ENCODE data around the gene LIN28B.

Gene LIN28B

GRCh38 chr6:105015482-105015881 is 58.6 kb downstream of the LIN28B start:
- DNase-seq, result no peak

- no peak for DNase-seq
Measured at GRCh38 chr6:105019285-105019684, 62.4 kb downstream of the LIN28B start.

- no peak for DNase-seq
Measured at GRCh38 chr6:105021399-105021798, 64.5 kb downstream of the LIN28B start.

- no peak for DNase-seq
Measured at GRCh38 chr6:105022416-105022815, 65.5 kb downstream of the LIN28B start.

GRCh38 chr6:105024803-105025202 is 67.9 kb downstream of the LIN28B start:
- no peak for DNase-seq

GRCh38 chr6:105028898-105029297 is 72.0 kb downstream of the LIN28B start:
- DNase-seq, result no peak

- DNase-seq, result no peak
Measured at GRCh38 chr6:105029581-105029980, 72.7 kb downstream of the LIN28B start.

- no peak for DNase-seq
Measured at GRCh38 chr6:105034470-105034869, 77.6 kb downstream of the LIN28B start.

GRCh38 chr6:105035299-105035698 is 78.4 kb downstream of the LIN28B start:
- DNase-seq, result no peak

GRCh38 chr6:105036351-105036750 is 79.4 kb downstream of the LIN28B start:
- DNase-seq, result no peak

- no peak for DNase-seq
Measured at GRCh38 chr6:105038259-105038658, 81.4 kb downstream of the LIN28B start.

- no peak for DNase-seq
Measured at GRCh38 chr6:105041880-105042279, 85.0 kb downstream of the LIN28B start.

GRCh38 chr6:105042648-105043047 is 85.7 kb downstream of the LIN28B start:
- no peak for DNase-seq

- no peak for DNase-seq
Measured at GRCh38 chr6:105043979-105044378, 87.1 kb downstream of the LIN28B start.

GRCh38 chr6:105045526-105045925 is 88.6 kb downstream of the LIN28B start:
- DNase-seq, result no peak

GRCh38 chr6:105051941-105052471 is 95.1 kb downstream of the LIN28B start:
- no peak for DNase-seq

GRCh38 chr6:105056646-105057045 is 99.7 kb downstream of the LIN28B start:
- DNase-seq, result no peak

GRCh38 chr6:105057160-105057559 is 100.3 kb downstream of the LIN28B start:
- no peak for DNase-seq

GRCh38 chr6:105058316-105058715 is 101.4 kb downstream of the LIN28B start:
- no peak for DNase-seq

GRCh38 chr6:105058846-105059245 is 101.9 kb downstream of the LIN28B start:
- DNase-seq, result no peak

GRCh38 chr6:105066233-105066632 is 109.3 kb downstream of the LIN28B start:
- no peak for DNase-seq

GRCh38 chr6:105066836-105067235 is 109.9 kb downstream of the LIN28B start:
- no peak for DNase-seq

GRCh38 chr6:105067329-105067728 is 110.4 kb downstream of the LIN28B start:
- DNase-seq, result no peak

- DNase-seq, result no peak
Measured at GRCh38 chr6:105068407-105068806, 111.5 kb downstream of the LIN28B start.

- DNase-seq, result no peak
Measured at GRCh38 chr6:105069821-105070445, 113.0 kb downstream of the LIN28B start.
